K562 (cell line): ENCODE measurements around the gene ADAMTSL3. TPM values are rescaled to one million over a fixed set of nuclear protein-coding genes. Genes with fewer than 3 reads are reported as not detected.

Experiments used
- ATAC-seq: fragments of 200-7000 bp; cut with Tn5 transposase; 3 replicates; pipeline ENCODE4 v1.9.1; 2020; ENCODE audit warnings: moderate library complexity
- BruUV-seq: library from RNA; stranded (reverse); fragments of 400-500 nt; replicated peaks from 2 replicates; lab custom pipeline; 2021; lab: Mats Ljungman, UMichigan
- CTCF ChIA-PET: fragments of 300-600 bp; formaldehyde crosslinking; extraction: SDS; loops from one replicate; lab custom pipeline; 2021; ENCODE audit warnings: low intra/inter-chr PET ratio; lab: Yijun Ruan, JAX
- POLR2A ChIA-PET: fragments of 300-600, 350-650 bp; sonication (Branson Sonifier 250); formaldehyde crosslinking; extraction: SDS; loops from one replicate; lab custom pipeline; 2021; ENCODE audit warnings: antibody characterized with exemption, inconsistent platforms; lab: Yijun Ruan, JAX
- DNase-seq, 4 experiments: peaks; one replicate each; pipeline versions ENCODE4 v3.0.0 to v3.0.0-alpha.2; 2011 to 2018; ENCODE audit warnings: low spot score in 3 of 4, mixed read lengths in 3 of 4; ENCODE audit errors: extremely low read depth in 1 of 4
- FAIRE-seq: peaks from 2 replicates; lab custom pipeline; 2011; peaks lifted over from hg19 to GRCh38; lab: Jason Lieb, UNC
- H2AFZ ChIP-seq: 2 replicates; pipeline ENCODE4 v1.6.0; 2011; ENCODE audit warnings: low read depth, low read length, control low read depth, inconsistent platforms
- H3K27ac ChIP-seq: fragments of 200-600 bp; 3 replicates; pipeline ENCODE4 v1.8.0; 2011; ENCODE audit warnings: low read depth, mild to moderate bottlenecking, control low read depth, inconsistent platforms, low read length, moderate library complexity, mixed read lengths; ENCODE audit errors: extremely low read depth
- H3K27me3 ChIP-seq, 2 experiments: fragments of 300-600 bp in 1 of 2; 2 replicates in 1 of 2; 3 replicates in 1 of 2; pipeline versions ENCODE4 v1.6.0 to v1.8.0; 2011; ENCODE audit warnings: inconsistent platforms in 2 of 2, low read length in 2 of 2, mild to moderate bottlenecking in 1 of 2, mixed read lengths in 1 of 2, moderate library complexity in 1 of 2; ENCODE audit not compliant: control insufficient read depth in 2 of 2, insufficient read depth in 2 of 2
- H3K36me3 ChIP-seq: fragments of 300-600 bp; 3 replicates; pipeline ENCODE4 v1.8.0; 2011; ENCODE audit warnings: mild to moderate bottlenecking, low read length, inconsistent platforms; ENCODE audit not compliant: control insufficient read depth, insufficient read depth
- H3K4me1 ChIP-seq, 2 experiments: fragments of 200-600 bp in 1 of 2; replicated peaks in 1 of 2; 2 replicates in 1 of 2; 3 replicates in 1 of 2; pipeline versions ENCODE4 v1.5.1 to v1.8.0; 2011; ENCODE audit warnings: inconsistent platforms in 2 of 2, low read length in 2 of 2, mild to moderate bottlenecking in 1 of 2, mixed read lengths in 1 of 2, moderate library complexity in 1 of 2; ENCODE audit not compliant: control insufficient read depth in 2 of 2, insufficient read depth in 2 of 2
- H3K4me2 ChIP-seq: 2 replicates; pipeline ENCODE4 v1.6.1; 2011; ENCODE audit warnings: low read length, control low read depth, inconsistent platforms, mixed read lengths; ENCODE audit not compliant: insufficient read depth
- H3K4me3 ChIP-seq: fragments of 200-600 bp; sonication (generic), shearing (Covaris generic); 2 replicates; pipeline ENCODE4 v1.5.1; 2016; ENCODE audit warnings: control low read depth, inconsistent platforms
- H3K79me2 ChIP-seq: fragments of 200-600 bp; 3 replicates; pipeline ENCODE4 v1.8.0; 2011; ENCODE audit warnings: low read length, inconsistent platforms; ENCODE audit not compliant: control insufficient read depth, insufficient read depth
- H3K9ac ChIP-seq, 2 experiments: 2 replicates each; pipeline versions ENCODE4 v1.6.0 to v1.6.1; 2011; ENCODE audit warnings: low read depth in 2 of 2, low read length in 2 of 2, control low read depth in 1 of 2, inconsistent platforms in 1 of 2, mild to moderate bottlenecking in 1 of 2, mixed read lengths in 1 of 2; ENCODE audit not compliant: insufficient read depth in 1 of 2
- H3K9me1 ChIP-seq: one replicate; pipeline ENCODE4 v1.6.0; 2011; ENCODE audit warnings: inconsistent platforms, mild to moderate bottlenecking, low read length, moderate library complexity; ENCODE audit not compliant: control insufficient read depth, insufficient read depth
- H3K9me3 ChIP-seq: replicated peaks from 2 replicates; pipeline ENCODE4 v1.5.1; 2011; ENCODE audit warnings: low read depth, low read length, inconsistent platforms; ENCODE audit not compliant: control insufficient read depth, insufficient read depth
- H4K20me1 ChIP-seq: replicated peaks from 2 replicates; pipeline ENCODE4 v1.6.1; 2011; ENCODE audit warnings: low read length, inconsistent platforms, mixed read lengths; ENCODE audit not compliant: control insufficient read depth, insufficient read depth
- CLOCK ChIP-seq: fragments of 250-450 bp; sonication (Bioruptor Pico); IDR thresholded peaks from 2 replicates; pipeline ENCODE4 v1.4.0; 2020; ENCODE audit warnings: mild to moderate bottlenecking, moderate library complexity, borderline replicate concordance
- CTBP1 ChIP-seq: fragments of 450-650 bp; IDR thresholded peaks from 2 replicates; pipeline ENCODE4 v1.6.1; 2016; ENCODE audit warnings: borderline replicate concordance
- E2F5 ChIP-seq: sonication (generic); formaldehyde crosslinking; IDR thresholded peaks from 2 replicates; pipeline ENCODE4 v1.8.0; 2022; ENCODE audit warnings: mild to moderate bottlenecking, missing genetic modification reagents
- ELF1 ChIP-seq: fragments of 200-800 bp; sonication (Bioruptor generic); IDR thresholded peaks from 2 replicates; pipeline ENCODE4 v1.6.1; 2016; ENCODE audit warnings: missing genetic modification characterization, missing compliant biosample characterization
- HEY1 ChIP-seq: fragments of 250-450 bp; sonication (Bioruptor Pico); IDR thresholded peaks from 2 replicates; pipeline ENCODE4 v1.5.0; 2020; ENCODE audit warnings: mild to moderate bottlenecking, moderate library complexity, borderline replicate concordance
- MAFG ChIP-seq: fragments of 450-650 bp; conservative IDR thresholded peaks from 2 replicates; pipeline ENCODE4 v1.6.1; 2016; ENCODE audit warnings: missing genetic modification characterization, missing compliant biosample characterization
- MAFK ChIP-seq: IDR thresholded peaks from 2 replicates; pipeline ENCODE4 v1.6.1; 2011; ENCODE audit warnings: low read length, improper control_type of control experiment
- MYC ChIP-seq, 2 experiments: fragments of 250-450 bp in 1 of 2; sonication (Bioruptor Pico) in 1 of 2; IDR thresholded peaks; 2 replicates each; pipeline versions ENCODE4 v1.5.1 to v1.6.1; 2012 to 2021; ENCODE audit warnings: low read depth in 2 of 2, borderline replicate concordance in 1 of 2, improper control_type of control experiment in 1 of 2, low read length in 1 of 2, mild to moderate bottlenecking in 1 of 2, moderate library complexity in 1 of 2
- PHB2 ChIP-seq: fragments of 450-650 bp; IDR thresholded peaks from 2 replicates; pipeline ENCODE4 v1.6.1; 2017; ENCODE audit warnings: low read depth
- ZNF311 ChIP-seq: fragments of 250-450 bp; sonication (Bioruptor Pico); IDR thresholded peaks from 2 replicates; pipeline ENCODE4 v1.4.0; 2020; ENCODE audit warnings: mild to moderate bottlenecking, moderate library complexity
- ZNF586 ChIP-seq: fragments of 450-650 bp; formaldehyde crosslinking; conservative IDR thresholded peaks from 2 replicates; pipeline ENCODE4 v1.4.0; 2020; ENCODE audit warnings: mild to moderate bottlenecking, moderate library complexity
- ZNF780A ChIP-seq: fragments of 250-450 bp; sonication (Bioruptor Pico); IDR thresholded peaks from 2 replicates; pipeline ENCODE4 v1.5.0; 2021; ENCODE audit warnings: mild to moderate bottlenecking
- WGBS: fragments of 100-300 bp; shearing (Covaris generic); methylation state at CpG from one replicate; pipeline ENCODE4 v1.1.6; 2016; ENCODE audit warnings: low coverage, mixed read lengths; ENCODE audit not compliant: insufficient coverage; ENCODE audit errors: missing lambda C conversion rate; 5-methylcytosine and 5-hydroxymethylcytosine counted together
- in situ Hi-C: fragments of 300-500 bp; cut with MboI; formaldehyde crosslinking; loops from 4 replicates; pipeline ENCODE4 v1.15.0; 2018; ENCODE audit warnings: inconsistent platforms, mixed read lengths
- intact Hi-C: fragments of 100-400 bp; cut with micrococcal nuclease; formaldehyde crosslinking; loops from 2 replicates; pipeline ENCODE4 v1.14.2; 2022
- polyA plus RNA-seq, 8 experiments: library from polyadenylated mRNA; depleted of rRNA in 4 of 8; stranded (reverse) in 5 of 8; unstranded in 3 of 8; fragments of >200 nt; fragmentation: Nextera tagmentation in 2 of 8; fragmentation: Illumina TruSeq in 1 of 8; extraction: Ambion mirVana in 2 of 8; extraction: Trizol in 1 of 8; gene quantifications; 2 replicates each; pipeline versions ENCODE4 v1.2.1 to v1.2.3, GENCODE V29; 2011 to 2014; ENCODE audit warnings: inconsistent platforms in 1 of 8, missing spikeins in 1 of 8
- total RNA-seq, 7 experiments: library from RNA; depleted of rRNA in 6 of 7; stranded (reverse); fragments of >200 nt in 6 of 7; fragmentation: Illumina TruSeq in 2 of 7; extraction: Trizol in 2 of 7; gene quantifications; 2 replicates each; pipeline versions ENCODE4 v1.2.1 to v1.2.3, GENCODE V29; 2011 to 2021; ENCODE audit warnings: low replicate concordance in 1 of 7

Gene ADAMTSL3
- total and polyA plus RNA-seq, 9 of the 15 experiments (the other 6 are each of a cell fraction or from before 2014, with no cell fraction given), result 0.01 to 0.18 (median 0.07) TPM; not detected in 3

GRCh38 chr15:83869341-83869740, 215.4 kb downstream of the ADAMTSL3 start:
- in situ Hi-C loops (no loop called here), intact Hi-C loops (no loop called here)
- Histone ChIP-seq H3K27me3 (0 out of 5 replicates have a peak, but pooled peaks cover 0 to 5% of the 10 kb centered on the region in 2 experiments), H3K9me3 (no peaks in the 10 kb centered on the region), H3K4me1 (no peaks in the 10 kb centered on the region), H3K79me2 (no peaks in the 10 kb centered on the region), H3K9me1 (no peaks in the 10 kb centered on the region), H3K9ac (no peak overlapping the region), H3K4me2 (no peak overlapping the region), H3K4me3 (no peak overlapping the region), H3K27ac (no peak overlapping the region), H3K36me3 (no peaks in the 10 kb centered on the region), H4K20me1 (no peaks in the 10 kb centered on the region), H2AFZ (no peak overlapping the region)
- POLR2A ChIA-PET, result no interaction called here
- CTCF ChIA-PET, result no interaction called here
- ATAC-seq (no peak), DNase-seq (no peak), FAIRE-seq (no peak)
- no TSS peak for BruUV-seq
- TF ChIP-seq PHB2, result no peak
- 0% methylated on average over 4 of the region's 4 CpGs for WGBS

- Histone ChIP-seq H3K4me3 (no peak overlapping the region), H4K20me1 (no peaks in the 10 kb centered on the region), H3K9me1 (no peaks in the 10 kb centered on the region), H3K9me3 (no peaks in the 10 kb centered on the region), H2AFZ (no peak overlapping the region; the same call in 1 of the 2 replicates), H3K9ac (no peak overlapping the region), H3K4me2 (no peak overlapping the region), H3K27me3 (peaks cover 0 to 9% of the 10 kb centered on the region in 2 experiments; a peak in 1 of 5 replicates), H3K4me1 (no peaks in the 10 kb centered on the region), H3K36me3 (no peaks in the 10 kb centered on the region), H3K27ac (no peak overlapping the region), H3K79me2 (no peaks in the 10 kb centered on the region)
- CTCF ChIA-PET, result no interaction called here
- peak; percentile 82 for FAIRE-seq
- no TSS peak for BruUV-seq
- POLR2A ChIA-PET, result no interaction called here
- in situ Hi-C loops, result no loop called here
- WGBS, result 2% methylated on average over 7 of the region's 7 CpGs
- intact Hi-C loops, result no loop called here
- peak; percentile 13 to 36 (median 26) for DNase-seq
- peak; percentile 83 for ATAC-seq
- TF ChIP-seq CTBP1 (no peak), HEY1 (CRISPR knock-in tag) (no peak), MAFK (peak; percentile 75), ELF1 (no peak), CLOCK (CRISPR knock-in tag) (no peak), ZNF780A (CRISPR knock-in tag) (no peak), ZNF586 (CRISPR knock-in tag) (no peak), MYC (IDR thresholded peaks at IDR 0.05; ENCODE audit: low read depth, low read length) (no peak), MYC (CRISPR knock-in tag; IDR thresholded peaks at IDR 0.05; ENCODE audit: borderline replicate concordance, low read depth) (no peak), E2F5 (CRISPR knock-in tag) (no peak), ZNF311 (no peak), MAFG (tag) (peak; percentile 88)
Observed at GRCh38 chr15:83871808-83872559, 218.1 kb downstream of the ADAMTSL3 start.
